WTC11 (cell line): Measurements from ENCODE around the gene BCAS3.

ENCODE experiments used
- MYBL2 ChIP-seq: sonication (generic); formaldehyde crosslinking; IDR thresholded peaks from 2 replicates; pipeline ENCODE4 v1.8.1; 2023; ENCODE audit warnings: mild to moderate bottlenecking, moderate library complexity, missing genetic modification reagents
- NR2C2 ChIP-seq: sonication (generic); formaldehyde crosslinking; IDR thresholded peaks from 2 replicates; pipeline ENCODE4 v1.8.0; 2022; ENCODE audit warnings: mild to moderate bottlenecking, missing genetic modification reagents
- TEAD4 ChIP-seq: sonication (generic); formaldehyde crosslinking; IDR thresholded peaks from 2 replicates; pipeline ENCODE4 v1.8.0; 2022; ENCODE audit warnings: mild to moderate bottlenecking, missing genetic modification reagents
- ZNF121 ChIP-seq: sonication (generic); formaldehyde crosslinking; IDR thresholded peaks from 2 replicates; pipeline ENCODE4 v1.8.0; 2023; ENCODE audit warnings: missing genetic modification reagents
- ZNF138 ChIP-seq: sonication (generic); formaldehyde crosslinking; conservative IDR thresholded peaks from 2 replicates; pipeline ENCODE4 v1.8.1; 2022; ENCODE audit warnings: mild to moderate bottlenecking, moderate library complexity, missing genetic modification reagents
- ZNF317 ChIP-seq: sonication (generic); formaldehyde crosslinking; IDR thresholded peaks from 2 replicates; pipeline ENCODE4 v1.8.1; 2023; ENCODE audit warnings: low read depth, mild to moderate bottlenecking, moderate library complexity, missing genetic modification reagents, borderline replicate concordance
- TF ChIP-seq, protein P1 (sequence below): sonication (generic); formaldehyde crosslinking; IDR thresholded peaks from 2 replicates; pipeline ENCODE4 v1.8.1; 2023; ENCODE audit warnings: mild to moderate bottlenecking, missing genetic modification reagents, moderate library complexity
- TF ChIP-seq, protein P2 (sequence below): fragments of 200-600 bp; IDR thresholded peaks from 2 replicates; pipeline ENCODE4 v1.8.0; 2022; ENCODE audit warnings: antibody characterized with exemption

- no peak for TF ChIP-seq NR2C2 (CRISPR knock-in tag)
- TF ChIP-seq, protein P1, sequence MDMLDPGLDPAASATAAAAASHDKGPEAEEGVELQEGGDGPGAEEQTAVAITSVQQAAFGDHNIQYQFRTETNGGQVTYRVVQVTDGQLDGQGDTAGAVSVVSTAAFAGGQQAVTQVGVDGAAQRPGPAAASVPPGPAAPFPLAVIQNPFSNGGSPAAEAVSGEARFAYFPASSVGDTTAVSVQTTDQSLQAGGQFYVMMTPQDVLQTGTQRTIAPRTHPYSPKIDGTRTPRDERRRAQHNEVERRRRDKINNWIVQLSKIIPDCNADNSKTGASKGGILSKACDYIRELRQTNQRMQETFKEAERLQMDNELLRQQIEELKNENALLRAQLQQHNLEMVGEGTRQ (CRISPR knock-in tag), result no peak
- TF ChIP-seq TEAD4 (CRISPR knock-in tag), result no peak
- TF ChIP-seq ZNF121 (CRISPR knock-in tag), result no peak
- TF ChIP-seq, protein P2, sequence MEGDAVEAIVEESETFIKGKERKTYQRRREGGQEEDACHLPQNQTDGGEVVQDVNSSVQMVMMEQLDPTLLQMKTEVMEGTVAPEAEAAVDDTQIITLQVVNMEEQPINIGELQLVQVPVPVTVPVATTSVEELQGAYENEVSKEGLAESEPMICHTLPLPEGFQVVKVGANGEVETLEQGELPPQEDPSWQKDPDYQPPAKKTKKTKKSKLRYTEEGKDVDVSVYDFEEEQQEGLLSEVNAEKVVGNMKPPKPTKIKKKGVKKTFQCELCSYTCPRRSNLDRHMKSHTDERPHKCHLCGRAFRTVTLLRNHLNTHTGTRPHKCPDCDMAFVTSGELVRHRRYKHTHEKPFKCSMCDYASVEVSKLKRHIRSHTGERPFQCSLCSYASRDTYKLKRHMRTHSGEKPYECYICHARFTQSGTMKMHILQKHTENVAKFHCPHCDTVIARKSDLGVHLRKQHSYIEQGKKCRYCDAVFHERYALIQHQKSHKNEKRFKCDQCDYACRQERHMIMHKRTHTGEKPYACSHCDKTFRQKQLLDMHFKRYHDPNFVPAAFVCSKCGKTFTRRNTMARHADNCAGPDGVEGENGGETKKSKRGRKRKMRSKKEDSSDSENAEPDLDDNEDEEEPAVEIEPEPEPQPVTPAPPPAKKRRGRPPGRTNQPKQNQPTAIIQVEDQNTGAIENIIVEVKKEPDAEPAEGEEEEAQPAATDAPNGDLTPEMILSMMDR, result no peak
- no peak for TF ChIP-seq ZNF138 (CRISPR knock-in tag)
- TF ChIP-seq ZNF317 (CRISPR knock-in tag), result no peak
- no peak for TF ChIP-seq MYBL2 (CRISPR knock-in tag)
Observed at GRCh38 chr17:61087024-61087423, 409.4 kb downstream of the BCAS3 start.
